ENCODE measurements around the gene TTC14.
A peak's percentile ranks its signal among the peaks of the same experiment; 100 is the strongest.

TTC14 gene

DNA sequence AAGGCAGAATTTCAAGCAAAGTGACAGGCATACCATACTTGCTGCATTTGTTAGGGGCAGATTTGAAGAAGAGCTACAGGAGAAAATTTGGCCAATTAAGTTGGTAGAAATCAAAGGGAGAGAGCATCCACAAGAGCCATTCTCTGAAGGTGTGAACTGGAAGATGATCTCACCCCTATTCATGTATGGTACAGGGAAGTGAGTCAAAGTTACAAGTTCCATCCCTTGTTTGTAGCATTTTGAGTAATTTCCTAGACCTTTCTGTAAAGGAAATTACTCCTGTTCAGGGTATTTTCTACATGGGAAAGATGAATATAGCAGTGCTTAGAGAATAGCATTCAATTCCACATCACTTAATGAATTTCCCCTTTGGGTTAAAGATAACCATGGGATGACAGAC, 28.4 kb downstream of the TTC14 start:
- H3K4me3 ChIP-seq (ENCODE audit: low read depth, low read length): no peak overlapping the region
- no peak for DNase-seq (ENCODE audit: low read depth)
- TF ChIP-seq, protein P1, sequence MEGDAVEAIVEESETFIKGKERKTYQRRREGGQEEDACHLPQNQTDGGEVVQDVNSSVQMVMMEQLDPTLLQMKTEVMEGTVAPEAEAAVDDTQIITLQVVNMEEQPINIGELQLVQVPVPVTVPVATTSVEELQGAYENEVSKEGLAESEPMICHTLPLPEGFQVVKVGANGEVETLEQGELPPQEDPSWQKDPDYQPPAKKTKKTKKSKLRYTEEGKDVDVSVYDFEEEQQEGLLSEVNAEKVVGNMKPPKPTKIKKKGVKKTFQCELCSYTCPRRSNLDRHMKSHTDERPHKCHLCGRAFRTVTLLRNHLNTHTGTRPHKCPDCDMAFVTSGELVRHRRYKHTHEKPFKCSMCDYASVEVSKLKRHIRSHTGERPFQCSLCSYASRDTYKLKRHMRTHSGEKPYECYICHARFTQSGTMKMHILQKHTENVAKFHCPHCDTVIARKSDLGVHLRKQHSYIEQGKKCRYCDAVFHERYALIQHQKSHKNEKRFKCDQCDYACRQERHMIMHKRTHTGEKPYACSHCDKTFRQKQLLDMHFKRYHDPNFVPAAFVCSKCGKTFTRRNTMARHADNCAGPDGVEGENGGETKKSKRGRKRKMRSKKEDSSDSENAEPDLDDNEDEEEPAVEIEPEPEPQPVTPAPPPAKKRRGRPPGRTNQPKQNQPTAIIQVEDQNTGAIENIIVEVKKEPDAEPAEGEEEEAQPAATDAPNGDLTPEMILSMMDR (IDR thresholded peaks at IDR 0.05; ENCODE audit: insufficient read depth, low read depth, low read length, missing control alignments): no peak

GRCh38 chr3:180631317-180631716, 29.4 kb downstream of the TTC14 start:
- no peak overlapping the region for H3K4me3 ChIP-seq (ENCODE audit: low read depth, low read length)
- TF ChIP-seq, protein P1 (IDR thresholded peaks at IDR 0.05; ENCODE audit: insufficient read depth, low read depth, low read length, missing control alignments): no peak
- DNase-seq (ENCODE audit: low read depth): no peak

- peak; percentile 13 for DNase-seq (ENCODE audit: low read depth)
- no peak overlapping the region for H3K4me3 ChIP-seq (ENCODE audit: low read depth, low read length)
- TF ChIP-seq, protein P1 (IDR thresholded peaks at IDR 0.05; ENCODE audit: insufficient read depth, low read depth, low read length, missing control alignments): peak; percentile 33
These were observed 31.8 kb downstream of the TTC14 start for GRCh38 chr3:180633722-180634121.

DNA sequence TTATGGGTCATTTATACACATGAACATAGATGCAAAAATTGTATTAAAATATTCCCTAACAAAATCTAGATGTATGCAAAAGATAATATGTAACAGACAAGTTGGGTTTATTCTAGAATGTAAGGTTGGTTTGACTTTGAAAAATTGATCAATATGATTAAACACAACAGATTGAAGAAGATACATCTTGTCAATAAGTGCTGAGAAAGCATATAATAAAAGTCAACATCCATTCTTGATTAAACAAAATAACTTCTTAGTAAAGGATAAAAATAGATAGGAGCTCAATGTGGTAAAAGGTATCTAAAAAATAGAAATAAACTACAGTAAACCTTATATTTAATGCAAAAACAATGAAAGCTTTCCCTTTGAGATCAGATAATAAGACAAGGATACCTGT, 39.0 kb downstream of the TTC14 start:
- no peak overlapping the region for H3K4me3 ChIP-seq (ENCODE audit: low read depth, low read length)
- no peak for DNase-seq (ENCODE audit: low read depth)
- TF ChIP-seq, protein P1 (IDR thresholded peaks at IDR 0.05; ENCODE audit: insufficient read depth, low read depth, low read length, missing control alignments): no peak

- DNase-seq (ENCODE audit: low read depth): no peak
- H3K4me3 ChIP-seq (ENCODE audit: low read depth, low read length): no peak overlapping the region
- TF ChIP-seq, protein P1 (IDR thresholded peaks at IDR 0.05; ENCODE audit: insufficient read depth, low read depth, low read length, missing control alignments): peak; percentile 27
These were observed 44.3 kb downstream of the TTC14 start for GRCh38 chr3:180646187-180646790.

- H3K4me3 ChIP-seq (ENCODE audit: low read depth, low read length): no peak overlapping the region
- DNase-seq (ENCODE audit: low read depth): no peak
- TF ChIP-seq, protein P1 (IDR thresholded peaks at IDR 0.05; ENCODE audit: insufficient read depth, low read depth, low read length, missing control alignments): no peak
These were observed 54.4 kb downstream of the TTC14 start for GRCh38 chr3:180656406-180656805.

- no peak overlapping the region for H3K4me3 ChIP-seq (ENCODE audit: low read depth, low read length)
- peak; percentile 8 for DNase-seq (ENCODE audit: low read depth)
These were observed 55.1 kb downstream of the TTC14 start for GRCh38 chr3:180657094-180657493.

More at GRCh38 chr3:180657094-180657493, 55.1 kb downstream of the TTC14 start:
- TF ChIP-seq, protein P1 (IDR thresholded peaks at IDR 0.05; ENCODE audit: insufficient read depth, low read depth, low read length, missing control alignments): no peak

Data from GM12865 (cell line).